Measurements from ENCODE around the gene BARX1.
A peak's percentile ranks its signal among the peaks of the same experiment; 100 is the strongest.

The BARX1 gene, protein sequence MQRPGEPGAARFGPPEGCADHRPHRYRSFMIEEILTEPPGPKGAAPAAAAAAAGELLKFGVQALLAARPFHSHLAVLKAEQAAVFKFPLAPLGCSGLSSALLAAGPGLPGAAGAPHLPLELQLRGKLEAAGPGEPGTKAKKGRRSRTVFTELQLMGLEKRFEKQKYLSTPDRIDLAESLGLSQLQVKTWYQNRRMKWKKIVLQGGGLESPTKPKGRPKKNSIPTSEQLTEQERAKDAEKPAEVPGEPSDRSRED

DNA sequence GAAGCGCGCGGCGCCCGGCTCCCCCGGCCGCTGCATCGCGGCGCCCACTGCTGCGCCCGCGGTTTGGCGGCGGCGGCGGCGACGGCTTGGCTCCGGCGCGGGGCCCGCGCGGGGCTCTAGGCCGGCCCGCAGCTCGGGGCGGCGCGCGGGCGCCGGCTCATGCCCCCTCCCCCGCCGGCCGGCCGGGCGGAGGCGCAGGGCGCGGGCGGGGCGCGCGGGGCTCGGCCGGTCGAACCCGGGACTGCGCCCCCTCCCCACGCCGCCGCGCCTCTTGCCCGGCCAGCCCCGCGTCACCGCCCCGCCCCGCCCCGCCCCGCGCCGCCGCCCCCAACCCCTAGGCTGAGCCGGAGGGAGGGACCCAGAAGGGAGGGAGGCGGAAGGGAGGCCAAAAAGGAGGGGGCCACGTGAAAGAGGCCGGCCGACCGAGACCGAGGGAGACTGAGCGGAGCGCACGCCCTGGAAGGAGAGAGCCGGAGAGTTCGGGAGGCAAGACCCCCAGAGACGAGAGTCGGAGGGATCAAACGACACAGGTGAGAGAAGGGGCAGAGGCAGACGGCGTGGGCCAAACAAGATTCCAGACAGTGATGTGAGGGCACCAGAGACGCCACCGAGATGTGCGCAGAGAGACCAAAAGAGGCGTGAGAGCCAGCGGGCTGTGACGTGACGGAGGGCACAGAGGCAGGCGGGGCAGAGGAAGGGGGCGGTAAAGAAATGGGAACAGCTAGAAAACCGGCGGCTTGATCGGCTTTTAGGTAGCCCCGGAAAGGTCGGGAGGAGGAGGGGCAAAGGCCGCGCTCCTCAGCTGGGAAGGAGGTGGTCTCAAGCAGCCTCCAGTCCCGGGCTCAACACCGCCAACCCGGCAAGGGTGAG, at the start of gene BARX1:
Gene BARX1 (minus strand): TSS at position 245 of the 870 bp plus-strand sequence. CDS start 209 bp downstream, at position 36.
- Histone ChIP-seq H3K4me3 (ENCODE audit: low read depth, low read length) (peak within 1 kb of the TSS; percentile 76), H3K9me3 (ENCODE audit: control insufficient read depth, insufficient read depth, low read length) (no peaks in the 10 kb centered on the region), H3K9ac (ENCODE audit: low read depth, low read length) (no peak within 1 kb of the TSS), H3K36me3 (ENCODE audit: control insufficient read depth, insufficient read depth, low read length) (no peaks in the 10 kb centered on the region), H3K4me1 (ENCODE audit: control insufficient read depth, insufficient read depth, low read length) (peaks cover 3% of the 10 kb centered on the region), H3K27me3 (ENCODE audit: control insufficient read depth, insufficient read depth, low read length) (peaks cover 96% of the 10 kb centered on the region)

DNA sequence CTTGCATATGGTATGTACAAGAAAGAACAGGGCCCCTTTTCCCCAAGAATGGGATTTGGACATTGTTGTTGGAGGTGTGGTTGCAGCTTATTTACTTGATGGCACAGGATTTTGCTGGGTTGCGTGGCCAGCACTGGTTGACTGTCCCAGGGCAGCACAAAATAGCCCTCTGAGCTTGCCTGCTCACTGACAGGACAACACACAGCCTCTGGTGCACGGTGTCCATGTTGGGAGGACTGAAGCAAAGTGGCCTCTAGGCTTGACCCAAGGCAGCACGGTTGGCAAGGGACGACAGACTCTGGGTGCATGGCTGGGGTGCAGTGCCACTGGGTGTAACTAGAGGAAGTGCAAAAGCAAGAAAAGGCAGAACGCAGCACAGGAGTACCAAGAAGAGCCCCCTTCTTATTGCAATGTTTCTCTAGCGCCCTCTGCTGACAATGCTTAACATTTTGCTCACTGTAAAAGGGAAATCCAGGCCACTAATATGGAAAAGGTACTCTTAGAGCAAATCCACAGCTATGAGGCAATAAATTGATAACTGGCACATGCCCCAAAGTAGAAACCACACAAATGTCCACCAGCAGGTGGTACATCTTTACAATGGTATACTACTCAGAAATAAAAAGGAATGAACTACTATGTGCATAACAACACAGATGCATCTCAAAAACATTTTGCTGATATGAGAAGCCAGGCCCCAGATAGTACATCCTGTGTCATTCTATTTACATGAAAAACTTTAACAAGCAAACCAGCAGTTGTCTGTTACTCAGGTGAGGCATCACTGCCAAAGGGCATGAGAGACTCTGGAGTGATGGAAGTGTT, 47.4 kb upstream of the BARX1 start:
- no peaks in the 10 kb centered on the region for H3K4me1 ChIP-seq (ENCODE audit: control insufficient read depth, insufficient read depth, low read length)
- no peak overlapping the region for H3K9ac ChIP-seq (ENCODE audit: low read depth, low read length)
- no peak overlapping the region for H3K4me3 ChIP-seq (ENCODE audit: low read depth, low read length)
- H3K27me3 ChIP-seq (ENCODE audit: control insufficient read depth, insufficient read depth, low read length): no peaks in the 10 kb centered on the region
- no peaks in the 10 kb centered on the region for H3K9me3 ChIP-seq (ENCODE audit: control insufficient read depth, insufficient read depth, low read length)
- H3K36me3 ChIP-seq (ENCODE audit: control insufficient read depth, insufficient read depth, low read length): no peaks in the 10 kb centered on the region

DNA sequence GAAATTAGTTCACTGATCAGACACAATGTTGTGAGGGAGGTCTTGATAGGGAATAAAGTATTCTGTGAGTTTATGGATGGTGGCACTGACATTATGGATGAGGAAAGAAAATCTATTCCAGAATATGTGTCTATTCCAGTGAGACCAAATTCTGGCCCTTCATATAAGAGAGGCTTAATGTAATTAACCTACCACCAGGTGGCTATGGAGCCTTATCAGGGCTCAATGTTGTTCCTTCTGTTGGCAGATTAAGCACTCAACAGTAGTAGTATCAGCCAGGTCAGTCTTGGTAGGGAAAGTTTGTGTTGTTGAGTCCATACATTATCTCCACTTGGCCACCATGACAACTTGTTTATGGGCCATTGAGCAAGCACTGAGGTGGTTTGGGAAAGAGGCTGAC, 41.7 kb upstream of the BARX1 start:
- no peaks in the 10 kb centered on the region for H3K4me1 ChIP-seq (ENCODE audit: control insufficient read depth, insufficient read depth, low read length)
- H3K36me3 ChIP-seq (ENCODE audit: control insufficient read depth, insufficient read depth, low read length): no peaks in the 10 kb centered on the region
- no peaks in the 10 kb centered on the region for H3K9me3 ChIP-seq (ENCODE audit: control insufficient read depth, insufficient read depth, low read length)
- no peak overlapping the region for H3K4me3 ChIP-seq (ENCODE audit: low read depth, low read length)
- no peak overlapping the region for H3K9ac ChIP-seq (ENCODE audit: low read depth, low read length)
- H3K27me3 ChIP-seq (ENCODE audit: control insufficient read depth, insufficient read depth, low read length): no peaks in the 10 kb centered on the region

DNA sequence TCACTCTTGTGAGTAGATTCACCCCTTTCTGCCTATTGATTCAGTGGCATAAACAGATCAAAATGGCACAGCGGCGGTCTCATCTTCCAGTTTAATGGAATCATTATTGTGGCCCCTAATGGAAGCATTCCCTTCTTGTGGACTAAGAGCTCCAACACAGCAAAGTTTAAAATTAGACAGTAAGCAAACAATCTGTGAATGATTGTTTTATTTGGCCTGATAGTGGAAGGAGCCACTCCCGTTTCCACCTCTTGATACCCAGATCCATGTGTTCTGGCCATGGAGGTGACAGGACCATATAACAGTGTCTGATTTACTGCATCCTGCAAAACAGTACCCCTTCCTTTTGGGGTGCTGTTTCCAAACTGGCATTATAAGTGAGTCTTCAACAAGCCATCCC, 41.2 kb upstream of the BARX1 start:
- H3K4me3 ChIP-seq (ENCODE audit: low read depth, low read length): no peak overlapping the region
- H3K4me1 ChIP-seq (ENCODE audit: control insufficient read depth, insufficient read depth, low read length): no peaks in the 10 kb centered on the region
- no peaks in the 10 kb centered on the region for H3K36me3 ChIP-seq (ENCODE audit: control insufficient read depth, insufficient read depth, low read length)
- H3K9ac ChIP-seq (ENCODE audit: low read depth, low read length): no peak overlapping the region
- no peaks in the 10 kb centered on the region for H3K9me3 ChIP-seq (ENCODE audit: control insufficient read depth, insufficient read depth, low read length)
- H3K27me3 ChIP-seq (ENCODE audit: control insufficient read depth, insufficient read depth, low read length): no peaks in the 10 kb centered on the region

DNA sequence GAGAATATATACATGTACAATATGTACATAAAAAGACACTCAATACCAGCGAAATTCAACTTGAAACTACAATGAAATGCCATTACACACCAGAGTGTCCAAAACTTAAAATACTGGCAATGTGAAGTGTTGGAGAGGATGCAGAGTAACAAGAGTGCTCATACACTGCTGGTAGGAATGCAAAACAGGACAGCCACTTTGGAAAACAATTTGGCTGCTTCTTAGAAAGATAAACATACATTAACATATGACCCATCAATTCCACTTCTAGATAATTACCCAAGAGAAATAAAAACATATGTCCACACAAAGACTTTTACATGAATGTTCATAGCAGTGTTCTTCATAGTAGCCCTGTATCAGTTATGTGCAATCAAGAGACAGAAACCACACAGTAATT, 39.4 kb upstream of the BARX1 start:
- H3K4me1 ChIP-seq (ENCODE audit: control insufficient read depth, insufficient read depth, low read length): no peaks in the 10 kb centered on the region
- no peaks in the 10 kb centered on the region for H3K36me3 ChIP-seq (ENCODE audit: control insufficient read depth, insufficient read depth, low read length)
- H3K4me3 ChIP-seq (ENCODE audit: low read depth, low read length): no peak overlapping the region
- no peaks in the 10 kb centered on the region for H3K9me3 ChIP-seq (ENCODE audit: control insufficient read depth, insufficient read depth, low read length)
- H3K27me3 ChIP-seq (ENCODE audit: control insufficient read depth, insufficient read depth, low read length): no peaks in the 10 kb centered on the region
- no peak overlapping the region for H3K9ac ChIP-seq (ENCODE audit: low read depth, low read length)

DNA sequence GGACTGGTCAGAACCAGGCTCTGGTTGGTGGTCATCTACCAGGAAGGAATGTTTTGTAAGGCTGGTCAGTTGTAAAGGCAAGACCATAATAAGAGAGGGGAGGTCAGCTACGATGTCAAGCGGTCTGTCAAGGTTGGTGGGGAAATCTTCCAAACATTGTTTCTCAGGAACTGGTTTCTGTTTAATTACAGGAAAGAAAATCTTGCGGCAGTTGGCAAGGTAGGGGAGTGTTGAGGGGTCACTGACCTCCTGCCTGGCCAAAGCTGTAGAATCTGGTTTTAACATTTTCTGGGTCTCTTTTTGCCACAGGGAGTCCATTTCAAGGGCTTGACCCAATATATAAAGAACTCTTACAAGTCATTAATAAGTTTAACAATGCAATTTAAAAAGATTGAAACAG, 39.0 kb upstream of the BARX1 start:
- H3K27me3 ChIP-seq (ENCODE audit: control insufficient read depth, insufficient read depth, low read length): no peaks in the 10 kb centered on the region
- H3K4me1 ChIP-seq (ENCODE audit: control insufficient read depth, insufficient read depth, low read length): no peaks in the 10 kb centered on the region
- no peaks in the 10 kb centered on the region for H3K9me3 ChIP-seq (ENCODE audit: control insufficient read depth, insufficient read depth, low read length)
- no peak overlapping the region for H3K9ac ChIP-seq (ENCODE audit: low read depth, low read length)
- no peak overlapping the region for H3K4me3 ChIP-seq (ENCODE audit: low read depth, low read length)
- no peaks in the 10 kb centered on the region for H3K36me3 ChIP-seq (ENCODE audit: control insufficient read depth, insufficient read depth, low read length)

DNA sequence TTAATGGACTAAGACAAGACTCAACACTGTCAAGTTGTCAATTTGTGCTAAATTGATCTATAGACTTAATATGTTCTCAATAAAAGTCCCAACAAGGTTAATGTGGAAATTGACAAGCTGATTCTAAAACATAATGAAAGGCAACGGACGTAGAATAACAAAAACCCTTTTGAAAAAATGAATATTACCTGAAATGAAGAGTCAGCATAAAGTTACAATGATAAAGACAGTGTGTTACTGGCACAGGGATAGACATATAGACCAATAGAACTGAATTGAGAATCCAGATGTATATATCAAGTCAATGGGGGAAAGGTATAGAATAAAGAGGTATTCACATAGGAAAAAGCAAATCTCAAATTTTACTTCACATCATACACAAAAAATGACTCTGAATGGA, 37.7 kb upstream of the BARX1 start:
- no peaks in the 10 kb centered on the region for H3K36me3 ChIP-seq (ENCODE audit: control insufficient read depth, insufficient read depth, low read length)

DNA sequence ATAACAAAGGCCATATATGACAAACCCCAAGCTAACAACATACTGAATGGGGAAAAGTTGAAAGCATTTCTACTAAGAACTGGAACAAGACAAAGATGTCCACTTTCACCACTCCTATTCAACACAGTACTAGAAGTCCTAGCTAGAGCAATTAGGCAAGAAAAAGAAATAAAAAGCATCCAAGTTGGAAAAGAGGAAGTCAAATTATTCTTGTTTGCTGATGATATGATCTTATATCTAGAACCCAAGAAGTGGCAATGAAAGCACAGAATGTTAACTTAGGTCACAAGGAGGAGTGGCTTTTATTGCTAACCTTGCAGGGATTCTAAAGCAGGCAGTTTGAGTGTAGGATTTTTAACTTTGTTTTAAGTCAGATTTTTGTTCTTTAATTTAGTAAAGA, 35.3 kb upstream of the BARX1 start:
- no peaks in the 10 kb centered on the region for H3K27me3 ChIP-seq (ENCODE audit: control insufficient read depth, insufficient read depth, low read length)
- H3K4me3 ChIP-seq (ENCODE audit: low read depth, low read length): no peak overlapping the region
- no peaks in the 10 kb centered on the region for H3K36me3 ChIP-seq (ENCODE audit: control insufficient read depth, insufficient read depth, low read length)
- no peak overlapping the region for H3K9ac ChIP-seq (ENCODE audit: low read depth, low read length)
- H3K9me3 ChIP-seq (ENCODE audit: control insufficient read depth, insufficient read depth, low read length): no peaks in the 10 kb centered on the region
- no peaks in the 10 kb centered on the region for H3K4me1 ChIP-seq (ENCODE audit: control insufficient read depth, insufficient read depth, low read length)

More for the DNA sequence above, 37.7 kb upstream of the BARX1 start:
- Histone ChIP-seq H3K27me3 (ENCODE audit: control insufficient read depth, insufficient read depth, low read length) (no peaks in the 10 kb centered on the region), H3K9me3 (ENCODE audit: control insufficient read depth, insufficient read depth, low read length) (no peaks in the 10 kb centered on the region), H3K4me3 (ENCODE audit: low read depth, low read length) (no peak overlapping the region), H3K9ac (ENCODE audit: low read depth, low read length) (no peak overlapping the region), H3K4me1 (ENCODE audit: control insufficient read depth, insufficient read depth, low read length) (no peaks in the 10 kb centered on the region)

DNA sequence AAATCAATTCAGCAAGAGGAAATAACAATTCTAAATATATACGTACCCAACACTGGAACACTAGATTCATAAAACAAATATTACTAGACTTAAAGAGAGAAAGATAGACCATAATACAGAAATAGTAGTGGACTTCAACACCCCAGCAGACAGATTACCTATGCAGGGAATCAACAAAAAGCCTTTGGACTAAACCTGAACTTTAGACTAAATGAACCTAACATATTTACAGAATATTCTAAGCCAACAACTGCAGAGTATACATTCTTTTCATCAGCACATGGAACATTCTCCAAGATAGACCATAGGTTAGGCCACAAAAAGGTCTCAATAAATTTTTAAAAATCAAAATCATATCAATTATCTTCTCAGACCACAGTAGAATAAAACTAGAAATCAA, 32.9 kb upstream of the BARX1 start:
- no peak overlapping the region for H3K9ac ChIP-seq (ENCODE audit: low read depth, low read length)
- H3K4me1 ChIP-seq (ENCODE audit: control insufficient read depth, insufficient read depth, low read length): peaks cover 4% of the 10 kb centered on the region
- no peaks in the 10 kb centered on the region for H3K9me3 ChIP-seq (ENCODE audit: control insufficient read depth, insufficient read depth, low read length)
- no peaks in the 10 kb centered on the region for H3K36me3 ChIP-seq (ENCODE audit: control insufficient read depth, insufficient read depth, low read length)
- no peak overlapping the region for H3K4me3 ChIP-seq (ENCODE audit: low read depth, low read length)
- no peaks in the 10 kb centered on the region for H3K27me3 ChIP-seq (ENCODE audit: control insufficient read depth, insufficient read depth, low read length)

DNA sequence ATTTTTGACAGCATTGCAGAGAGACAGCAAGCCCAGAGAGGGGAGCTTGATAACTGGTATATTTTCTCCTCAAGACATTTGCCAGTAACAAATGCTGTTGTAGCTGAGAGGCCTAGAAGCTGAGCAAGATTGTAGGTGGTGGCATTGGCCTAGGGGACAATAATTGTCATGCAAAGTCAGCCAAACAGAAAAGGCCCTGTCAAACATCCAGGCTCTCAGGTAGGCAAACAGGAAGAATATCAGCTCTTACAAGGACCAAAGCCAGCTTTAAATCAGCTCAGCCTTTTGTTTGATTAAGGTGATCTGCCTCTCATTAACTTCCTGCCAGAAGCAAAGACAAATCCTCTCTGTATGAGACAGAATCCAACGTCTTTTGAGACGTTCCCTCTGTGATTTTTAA, 29.7 kb upstream of the BARX1 start:
- Histone ChIP-seq H3K4me3 (ENCODE audit: low read depth, low read length) (no peak overlapping the region), H3K27me3 (ENCODE audit: control insufficient read depth, insufficient read depth, low read length) (no peaks in the 10 kb centered on the region)

DNA sequence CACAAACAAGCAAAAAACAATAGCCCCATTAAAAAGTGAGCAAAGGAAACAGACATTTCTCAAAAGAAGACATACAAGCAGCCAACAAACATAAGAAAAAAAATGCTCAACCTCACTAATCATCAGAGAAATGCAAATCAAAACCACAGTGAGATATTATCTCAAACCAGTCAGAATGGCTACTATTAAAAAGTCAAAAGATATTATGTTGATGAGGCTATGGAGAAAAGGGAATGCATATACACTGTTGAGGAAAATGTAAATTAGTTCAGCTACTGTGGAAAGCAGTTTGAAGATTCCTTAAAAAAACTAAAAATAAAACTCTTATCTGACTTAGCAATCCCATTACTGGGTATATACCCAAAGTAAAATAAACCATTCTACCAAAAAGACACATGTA, 28.7 kb upstream of the BARX1 start:
- Histone ChIP-seq H3K9me3 (ENCODE audit: control insufficient read depth, insufficient read depth, low read length) (no peaks in the 10 kb centered on the region), H3K9ac (ENCODE audit: low read depth, low read length) (no peak overlapping the region), H3K4me3 (ENCODE audit: low read depth, low read length) (no peak overlapping the region), H3K36me3 (ENCODE audit: control insufficient read depth, insufficient read depth, low read length) (no peaks in the 10 kb centered on the region), H3K4me1 (ENCODE audit: control insufficient read depth, insufficient read depth, low read length) (peaks cover 4% of the 10 kb centered on the region), H3K27me3 (ENCODE audit: control insufficient read depth, insufficient read depth, low read length) (peaks cover under 1% of the 10 kb centered on the region)

More for the DNA sequence above, 29.7 kb upstream of the BARX1 start:
- H3K9ac ChIP-seq (ENCODE audit: low read depth, low read length): no peak overlapping the region
- no peaks in the 10 kb centered on the region for H3K36me3 ChIP-seq (ENCODE audit: control insufficient read depth, insufficient read depth, low read length)
- H3K4me1 ChIP-seq (ENCODE audit: control insufficient read depth, insufficient read depth, low read length): peaks cover 4% of the 10 kb centered on the region
- H3K9me3 ChIP-seq (ENCODE audit: control insufficient read depth, insufficient read depth, low read length): no peaks in the 10 kb centered on the region
